ENCODE data around the gene ESYT1. TPM values are rescaled to one million over a fixed set of nuclear protein-coding genes. Genes with fewer than 3 reads are reported as not detected.
A peak's percentile ranks its signal among the peaks of the same experiment; 100 is the strongest.

Gene ESYT1
- total and polyA plus RNA-seq, 2 experiments from 2014 or later, result 40.0 to 52.3 TPM

GRCh38 chr12:56105609-56105902, 22.5 kb upstream of the ESYT1 start:
- Histone ChIP-seq H3K4me1 (ENCODE audit: insufficient read depth) (peaks cover 12% of the 10 kb centered on the region), H2AFZ (no peak overlapping the region), H4K20me1 (ENCODE audit: insufficient read depth, poor library complexity, severe bottlenecking) (peaks cover 6% of the 10 kb centered on the region), H3K79me2 (peaks cover 39% of the 10 kb centered on the region), H3K4me3 (peak overlapping the region; percentile 51), H3K36me3 (replicated peaks; ENCODE audit: insufficient read depth, low read depth) (no peaks in the 10 kb centered on the region), H3K27ac (no peak overlapping the region), H3K9me2 (replicated peaks; ENCODE audit: insufficient read depth) (no peaks in the 10 kb centered on the region), H3K4me2 (peak overlapping the region; percentile 93), H3K27me3 (no peaks in the 10 kb centered on the region), H3K9me3 (ENCODE audit: low read depth) (no peaks in the 10 kb centered on the region)
- TF ChIP-seq EZH2 (IDR thresholded peaks at IDR 0.05; ENCODE audit: borderline replicate concordance), result no peak
- TF ChIP-seq CTCF (IDR thresholded peaks at IDR 0.05; ENCODE audit: poor library complexity), result no peak
- TF ChIP-seq EZH2phosphoT487 (IDR thresholded peaks at IDR 0.05; ENCODE audit: low read depth, severe bottlenecking, unreplicated experiment), result no peak
- WGBS (ENCODE audit: low lambda C conversion rate, missing lambda C conversion rate), result 30% methylated on average over 2 of the region's 2 CpGs
- no peak for DNase-seq (ENCODE audit: low spot score)

GRCh38 chr12:56107242-56107641, 20.8 kb upstream of the ESYT1 start:
- TF ChIP-seq EZH2phosphoT487 (IDR thresholded peaks at IDR 0.05; ENCODE audit: low read depth, severe bottlenecking, unreplicated experiment), result no peak
- no peak for TF ChIP-seq EZH2 (IDR thresholded peaks at IDR 0.05; ENCODE audit: borderline replicate concordance)
- TF ChIP-seq CTCF (IDR thresholded peaks at IDR 0.05; ENCODE audit: poor library complexity), result no peak
- Histone ChIP-seq H4K20me1 (ENCODE audit: insufficient read depth, poor library complexity, severe bottlenecking) (peaks cover 6% of the 10 kb centered on the region), H3K4me2 (no peak overlapping the region), H3K36me3 (replicated peaks; ENCODE audit: insufficient read depth, low read depth) (no peaks in the 10 kb centered on the region), H3K27ac (no peak overlapping the region), H3K4me1 (ENCODE audit: insufficient read depth) (peaks cover 12% of the 10 kb centered on the region), H3K79me2 (peaks cover 39% of the 10 kb centered on the region), H3K9me2 (replicated peaks; ENCODE audit: insufficient read depth) (no peaks in the 10 kb centered on the region), H3K9me3 (ENCODE audit: low read depth) (no peaks in the 10 kb centered on the region), H3K27me3 (no peaks in the 10 kb centered on the region), H3K4me3 (no peak overlapping the region), H2AFZ (no peak overlapping the region)
- WGBS (ENCODE audit: low lambda C conversion rate, missing lambda C conversion rate), result 93% methylated on average over 3 of the region's 3 CpGs
- no peak for DNase-seq (ENCODE audit: low spot score)

- Histone ChIP-seq H3K4me1 (ENCODE audit: insufficient read depth) (peaks cover 5% of the 10 kb centered on the region), H3K36me3 (replicated peaks; ENCODE audit: insufficient read depth, low read depth) (no peaks in the 10 kb centered on the region), H3K9me3 (ENCODE audit: low read depth) (no peaks in the 10 kb centered on the region), H4K20me1 (ENCODE audit: insufficient read depth, poor library complexity, severe bottlenecking) (peaks cover 2% of the 10 kb centered on the region), H3K27ac (no peak overlapping the region), H3K9me2 (replicated peaks; ENCODE audit: insufficient read depth) (no peaks in the 10 kb centered on the region), H3K4me3 (no peak overlapping the region), H3K27me3 (no peaks in the 10 kb centered on the region), H3K4me2 (no peak overlapping the region), H3K79me2 (peaks cover 30% of the 10 kb centered on the region), H2AFZ (no peak overlapping the region)
- no peak for TF ChIP-seq EZH2 (IDR thresholded peaks at IDR 0.05; ENCODE audit: borderline replicate concordance)
- no peak for TF ChIP-seq CTCF (IDR thresholded peaks at IDR 0.05; ENCODE audit: poor library complexity)
- no peak for TF ChIP-seq EZH2phosphoT487 (IDR thresholded peaks at IDR 0.05; ENCODE audit: low read depth, severe bottlenecking, unreplicated experiment)
- 99% methylated on average over 5 of the region's 5 CpGs for WGBS (ENCODE audit: low lambda C conversion rate, missing lambda C conversion rate)
- DNase-seq (ENCODE audit: low spot score), result no peak
These were observed 17.5 kb upstream of the ESYT1 start for GRCh38 chr12:56110571-56110970.

- no peaks in the 10 kb centered on the region for H3K27me3 ChIP-seq
- H3K36me3 ChIP-seq (replicated peaks; ENCODE audit: insufficient read depth, low read depth), result no peaks in the 10 kb centered on the region
- DNase-seq (ENCODE audit: low spot score), result no peak
- peaks cover 4% of the 10 kb centered on the region for H3K4me1 ChIP-seq (ENCODE audit: insufficient read depth)
- no peaks in the 10 kb centered on the region for H3K9me3 ChIP-seq (ENCODE audit: low read depth)
- no peaks in the 10 kb centered on the region for H3K9me2 ChIP-seq (replicated peaks; ENCODE audit: insufficient read depth)
- H4K20me1 ChIP-seq (ENCODE audit: insufficient read depth, poor library complexity, severe bottlenecking), result peaks cover 2% of the 10 kb centered on the region
- no peak overlapping the region for H3K27ac ChIP-seq
- H3K4me2 ChIP-seq, result no peak overlapping the region
- H2AFZ ChIP-seq, result no peak overlapping the region
- 86% methylated on average over 1 of the region's 1 CpG for WGBS (ENCODE audit: low lambda C conversion rate, missing lambda C conversion rate)
- no peak overlapping the region for H3K4me3 ChIP-seq
- peaks cover 10% of the 10 kb centered on the region for H3K79me2 ChIP-seq
- no peak for TF ChIP-seq CTCF (IDR thresholded peaks at IDR 0.05; ENCODE audit: poor library complexity)
These were observed 14.0 kb upstream of the ESYT1 start for GRCh38 chr12:56114084-56114483.
